COLO668 (cell line): ENCODE results near the gene INAVA.
"Not testable (repeated sequence)": the region's sequence is repeated elsewhere in the genome, so short reads cannot be mapped to it uniquely, and the experiment has no call there.

Experiments used
- DNase-seq: peaks from one replicate; lab custom pipeline; 2025; ENCODE audit not compliant: unreplicated experiment; lab: John Stamatoyannopoulos, UW

INAVA gene

DNA sequence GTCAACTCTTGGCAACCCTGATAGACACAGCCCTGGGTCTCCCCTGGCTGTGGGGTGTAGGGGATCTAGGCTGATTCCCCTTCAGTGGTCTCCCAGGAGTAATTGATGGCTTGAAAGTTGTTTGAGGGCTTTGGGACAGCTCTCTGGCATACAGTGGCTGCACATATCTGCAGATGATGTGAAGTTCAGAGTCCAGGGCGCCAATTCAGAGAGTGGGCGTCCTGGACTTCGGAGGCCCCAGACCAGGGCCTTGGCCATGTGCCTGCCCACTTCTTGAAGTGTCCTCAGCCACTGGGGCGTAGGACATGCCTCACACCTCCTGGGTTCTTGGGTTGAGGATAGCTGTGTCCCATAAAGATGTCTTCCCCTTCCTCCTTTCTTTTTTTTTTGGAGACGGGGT lies 2.6 kb downstream of the INAVA start:
- DNase-seq: no peak

- no peak for DNase-seq
These were observed 4.3 kb downstream of the INAVA start for GRCh38 chr1:200899015-200899386.

- no peak for DNase-seq
These were observed 4.8 kb downstream of the INAVA start for GRCh38 chr1:200899451-200899915.

- no peak for DNase-seq
These were observed 5.5 kb downstream of the INAVA start for GRCh38 chr1:200899954-200900867.

DNA sequence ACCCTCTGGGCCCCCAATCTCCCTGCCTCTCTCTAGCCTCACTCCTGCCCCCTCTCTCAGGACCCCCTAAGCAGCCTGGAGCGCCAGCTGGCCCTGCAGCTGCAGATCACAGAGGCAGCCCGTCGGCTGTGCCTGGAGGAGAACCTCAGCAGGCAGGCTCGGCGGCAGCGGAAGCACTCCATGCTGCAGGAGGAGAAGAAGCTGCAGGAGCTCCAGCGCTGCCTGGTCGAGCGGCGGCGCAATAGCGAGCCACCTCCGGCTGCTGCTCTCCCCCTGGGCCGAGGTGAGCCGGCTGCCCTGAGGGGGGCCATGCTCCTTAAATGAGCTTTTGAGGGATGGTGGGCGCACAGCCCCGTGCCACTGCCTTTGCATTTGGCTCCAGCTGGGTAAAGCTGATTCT lies 6.2 kb downstream of the INAVA start:
- DNase-seq: no peak

GRCh38 chr1:200901350-200901749 lies 6.7 kb downstream of the INAVA start:
- no peak for DNase-seq

DNA sequence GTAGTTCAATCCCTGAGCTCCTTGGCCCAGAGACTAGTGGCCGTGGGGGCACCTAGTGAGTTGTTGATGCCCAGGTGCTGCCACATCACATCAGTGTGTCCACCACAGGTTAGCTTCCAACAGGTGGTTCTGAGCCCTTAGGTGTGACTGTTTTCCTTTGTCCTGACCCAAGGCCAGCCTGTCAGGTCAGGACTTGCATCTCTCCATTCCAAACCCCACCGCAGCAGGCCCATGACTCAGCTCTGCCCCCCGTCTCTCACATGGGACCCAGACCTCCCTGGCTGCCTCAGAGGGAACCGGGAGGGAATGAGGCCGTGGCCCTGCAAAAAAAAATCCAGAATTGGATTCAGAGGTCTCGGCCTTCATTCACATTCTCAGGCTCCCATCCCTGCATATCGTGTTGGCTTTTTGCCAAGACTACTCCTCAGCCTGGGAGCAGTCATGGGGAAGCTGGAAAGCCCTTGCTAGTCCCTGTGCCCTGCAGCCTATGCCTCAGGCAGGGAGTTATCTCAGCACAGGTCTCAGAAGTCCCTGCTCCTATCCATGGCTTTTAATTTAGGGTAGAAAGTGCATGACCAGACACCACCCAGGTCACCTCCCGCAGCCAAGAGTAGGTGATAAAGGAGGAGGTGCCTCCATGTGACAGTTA lies 7.2 kb downstream of the INAVA start:
- no peak for DNase-seq

GRCh38 chr1:200903793-200904192 lies 9.1 kb downstream of the INAVA start:
- DNase-seq: no peak

- no peak for DNase-seq
These were observed 10.1 kb downstream of the INAVA start for GRCh38 chr1:200904772-200905171.

GRCh38 chr1:200905411-200906052 lies 10.8 kb downstream of the INAVA start:
- no peak for DNase-seq

DNA sequence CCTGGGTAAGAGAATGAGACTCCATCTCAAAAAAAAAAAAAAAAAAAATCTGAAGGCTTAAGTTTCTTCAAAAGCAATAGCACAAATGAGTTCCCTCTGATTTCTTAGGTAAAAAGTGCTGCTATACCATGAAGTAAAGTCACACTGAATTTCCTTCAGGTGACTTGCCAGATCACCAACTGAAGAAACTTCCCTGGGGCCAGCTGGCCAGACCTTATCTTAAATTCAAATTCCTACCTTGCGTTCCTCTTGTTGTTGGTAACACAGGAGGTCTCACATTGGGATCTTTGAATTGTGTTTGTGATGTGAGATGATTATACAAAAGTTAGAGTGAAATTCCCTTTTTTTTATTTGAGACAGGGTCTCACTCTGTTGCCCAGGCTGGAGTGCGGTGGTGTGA lies 11.8 kb downstream of the INAVA start:
- no peak for DNase-seq

GRCh38 chr1:200907611-200908097 lies 13.0 kb downstream of the INAVA start:
- no peak for DNase-seq

GRCh38 chr1:200908191-200908868 lies 13.6 kb downstream of the INAVA start:
- no peak for DNase-seq

GRCh38 chr1:200909071-200909470 lies 14.4 kb downstream of the INAVA start:
- DNase-seq: no peak

DNA sequence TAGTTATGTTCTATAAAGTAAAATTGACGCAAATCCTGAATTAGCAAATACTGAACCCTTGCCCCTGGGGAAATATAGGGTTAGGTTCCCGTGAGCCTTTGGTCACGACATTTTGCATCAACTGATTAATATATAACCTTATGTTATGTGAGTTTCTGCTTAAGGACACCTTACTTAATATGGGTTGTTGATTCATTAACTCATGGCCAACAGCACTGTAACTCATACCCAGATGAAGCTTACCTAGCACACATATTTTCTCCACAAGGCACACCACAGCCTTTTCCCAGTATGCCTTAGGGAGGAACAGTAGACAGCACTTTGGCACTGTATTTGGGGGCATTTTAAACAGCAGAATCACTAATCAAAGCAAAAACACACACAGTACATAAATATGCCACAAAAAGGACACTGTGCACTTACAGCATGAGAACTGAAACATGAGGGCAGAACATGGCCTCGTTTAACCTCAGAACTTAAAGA lies 15.1 kb downstream of the INAVA start:
- DNase-seq: no peak

DNA sequence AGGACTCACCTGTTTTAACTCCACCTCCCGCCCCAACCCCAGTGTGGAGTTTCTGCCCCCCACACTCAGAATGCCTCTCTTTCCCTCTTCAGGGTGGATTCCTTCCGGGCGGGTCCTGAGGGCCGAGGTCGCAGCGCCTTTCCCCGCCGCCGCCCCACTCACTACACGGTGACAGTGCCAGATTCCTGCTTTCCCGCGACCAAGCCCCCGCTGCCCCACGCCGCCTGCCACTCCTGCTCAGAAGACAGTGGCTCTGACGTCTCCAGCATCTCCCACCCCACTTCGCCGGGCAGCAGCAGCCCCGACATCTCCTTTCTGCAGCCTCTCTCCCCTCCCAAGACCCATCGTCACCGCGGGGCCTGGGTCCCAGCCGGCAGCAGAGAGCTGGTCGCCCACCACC lies 16.7 kb downstream of the INAVA start:
- no peak for DNase-seq

DNA sequence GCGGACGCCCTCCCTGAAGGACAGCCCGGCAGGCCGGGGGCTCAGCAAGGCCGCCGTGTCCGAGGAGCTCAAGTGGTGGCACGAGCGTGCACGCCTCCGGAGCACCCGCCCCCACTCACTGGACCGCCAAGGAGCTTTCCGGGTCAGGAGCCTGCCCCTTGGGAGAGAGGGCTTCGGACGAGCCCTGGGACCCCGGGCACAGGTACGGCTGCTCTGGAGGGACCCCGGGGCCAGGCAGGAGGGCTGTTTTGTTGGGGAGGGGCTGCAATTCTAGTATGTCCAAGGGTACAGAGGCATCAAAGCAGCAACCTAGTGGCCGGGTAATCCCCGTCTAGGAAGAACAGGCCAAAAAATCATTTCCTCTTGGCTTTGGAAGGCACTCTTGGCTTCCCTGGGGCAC lies 17.2 kb downstream of the INAVA start:
- not testable (repeated sequence) for DNase-seq

DNA sequence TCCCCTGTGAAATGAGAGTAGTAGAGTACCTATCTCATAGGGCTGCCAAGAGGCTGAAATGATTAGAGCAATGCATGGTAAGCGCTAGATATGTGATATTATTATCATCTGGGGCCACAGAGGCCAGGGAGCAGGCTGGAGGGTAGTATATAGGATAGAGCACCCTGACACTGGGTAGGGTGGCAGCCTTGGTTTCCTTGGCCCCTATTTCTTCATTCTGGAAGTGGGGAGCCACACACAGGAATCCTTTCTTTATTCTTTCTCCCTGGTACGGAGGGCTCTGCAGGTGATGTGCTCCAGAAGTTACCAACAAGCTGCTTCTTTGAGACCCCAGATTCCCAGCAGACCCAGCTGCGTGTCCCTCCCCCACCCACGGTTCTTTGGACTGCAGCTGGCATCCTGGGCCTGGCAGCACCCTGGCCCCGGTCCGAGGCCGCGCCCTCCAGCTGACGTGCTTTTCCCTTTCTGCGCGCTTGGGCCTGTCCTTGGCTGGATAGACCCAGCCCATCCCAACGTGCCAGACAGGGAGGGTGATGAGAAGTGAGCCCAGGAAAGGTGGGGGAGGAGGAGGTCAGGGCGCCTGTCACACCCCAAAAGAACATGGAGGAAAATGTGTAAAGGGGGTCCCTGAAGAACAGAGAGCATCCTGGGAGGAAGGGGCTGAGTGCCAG lies 18.2 kb downstream of the INAVA start:
- no peak for DNase-seq

GRCh38 chr1:200916152-200916551 lies 21.5 kb downstream of the INAVA start:
- no peak for DNase-seq

- DNase-seq: no peak
These were observed 22.0 kb downstream of the INAVA start for GRCh38 chr1:200916681-200917080.
